ENCODE results near the gene TADA2A.

Gene TADA2A

DNA sequence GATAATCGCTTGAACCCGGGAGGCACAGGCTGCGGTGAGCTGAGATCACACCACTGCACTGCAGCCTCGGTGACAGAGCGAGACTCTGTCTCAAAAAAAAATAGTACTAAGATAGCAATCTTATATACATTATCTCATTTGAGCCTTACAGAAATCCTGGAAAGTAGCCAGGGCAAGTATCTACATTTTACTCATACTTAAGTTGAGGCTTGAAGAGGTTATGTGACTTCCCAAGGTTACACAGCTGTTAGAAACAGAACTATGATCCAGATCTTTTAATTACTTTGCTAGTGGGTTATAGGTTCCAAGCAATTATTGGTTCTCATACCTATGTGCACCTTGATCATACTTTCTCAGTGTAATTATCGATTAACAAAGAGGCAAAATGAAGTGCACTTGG, 15.5 kb upstream of the TADA2A start:
- TF ChIP-seq, protein P1, sequence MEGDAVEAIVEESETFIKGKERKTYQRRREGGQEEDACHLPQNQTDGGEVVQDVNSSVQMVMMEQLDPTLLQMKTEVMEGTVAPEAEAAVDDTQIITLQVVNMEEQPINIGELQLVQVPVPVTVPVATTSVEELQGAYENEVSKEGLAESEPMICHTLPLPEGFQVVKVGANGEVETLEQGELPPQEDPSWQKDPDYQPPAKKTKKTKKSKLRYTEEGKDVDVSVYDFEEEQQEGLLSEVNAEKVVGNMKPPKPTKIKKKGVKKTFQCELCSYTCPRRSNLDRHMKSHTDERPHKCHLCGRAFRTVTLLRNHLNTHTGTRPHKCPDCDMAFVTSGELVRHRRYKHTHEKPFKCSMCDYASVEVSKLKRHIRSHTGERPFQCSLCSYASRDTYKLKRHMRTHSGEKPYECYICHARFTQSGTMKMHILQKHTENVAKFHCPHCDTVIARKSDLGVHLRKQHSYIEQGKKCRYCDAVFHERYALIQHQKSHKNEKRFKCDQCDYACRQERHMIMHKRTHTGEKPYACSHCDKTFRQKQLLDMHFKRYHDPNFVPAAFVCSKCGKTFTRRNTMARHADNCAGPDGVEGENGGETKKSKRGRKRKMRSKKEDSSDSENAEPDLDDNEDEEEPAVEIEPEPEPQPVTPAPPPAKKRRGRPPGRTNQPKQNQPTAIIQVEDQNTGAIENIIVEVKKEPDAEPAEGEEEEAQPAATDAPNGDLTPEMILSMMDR (conservative IDR thresholded peaks at IDR 0.05; ENCODE audit: low read length): no peak
- TF ChIP-seq EZH2phosphoT487 (IDR thresholded peaks at IDR 0.05; ENCODE audit: borderline replicate concordance): no peak
- no peaks in the 10 kb centered on the region for H3K4me1 ChIP-seq (ENCODE audit: insufficient read depth, low read length, poor library complexity, severe bottlenecking)
- no peaks in the 10 kb centered on the region for H3F3A ChIP-seq (ENCODE audit: low read depth)
- H3K79me2 ChIP-seq (ENCODE audit: insufficient read depth, low read length): no peaks in the 10 kb centered on the region
- H3K4me3 ChIP-seq (ENCODE audit: low read length, poor library complexity, severe bottlenecking): no peak overlapping the region
- H3K9me2 ChIP-seq (replicated peaks; ENCODE audit: low read depth, low read length): no peaks in the 10 kb centered on the region
- no peak overlapping the region for H3K9ac ChIP-seq (ENCODE audit: low read depth, low read length, poor library complexity, severe bottlenecking)
- no peak overlapping the region for H3K4me2 ChIP-seq (ENCODE audit: low read depth, low read length, poor library complexity, severe bottlenecking)
- H4K20me1 ChIP-seq (ENCODE audit: insufficient read depth, low read length, poor library complexity, severe bottlenecking): no peaks in the 10 kb centered on the region
- H3K36me3 ChIP-seq (ENCODE audit: insufficient read depth, low read length): no peaks in the 10 kb centered on the region
- no peaks in the 10 kb centered on the region for H3K9me3 ChIP-seq (ENCODE audit: insufficient read depth, low read depth, low read length)
- H3K27me3 ChIP-seq (ENCODE audit: insufficient read depth, low read length, poor library complexity, severe bottlenecking): no peaks in the 10 kb centered on the region
- peak overlapping the region; percentile 35; the same call in 1 of the 2 replicates for H2AFZ ChIP-seq (ENCODE audit: low read length)

DNA sequence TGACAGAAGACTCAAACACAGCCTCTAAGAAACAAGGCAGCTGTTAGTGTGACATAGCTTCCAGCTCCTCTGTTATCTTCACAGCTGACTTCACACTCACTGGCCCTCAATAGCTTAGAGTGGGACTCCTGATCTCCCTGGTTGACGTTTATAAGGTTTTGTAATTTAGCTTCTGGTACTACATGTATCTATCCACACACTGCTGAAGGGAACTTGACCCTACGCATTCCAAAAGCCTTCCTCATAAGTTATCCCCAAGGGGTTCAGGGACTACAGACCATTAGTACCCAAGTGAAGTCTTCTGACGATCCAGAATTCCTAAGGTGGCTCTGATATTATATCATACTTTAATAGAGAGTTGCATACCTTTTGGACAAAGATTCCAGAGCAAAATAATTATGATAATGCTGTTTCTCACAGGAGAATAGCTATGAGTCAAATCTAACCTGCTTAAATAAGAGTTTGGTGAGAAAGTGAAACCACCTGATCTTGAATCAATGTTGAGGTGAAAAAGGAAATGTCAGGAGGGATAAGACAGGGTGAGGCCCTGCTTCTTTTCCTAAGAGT, 14.6 kb upstream of the TADA2A start:
- peak overlapping the region; percentile 33 for H3K4me2 ChIP-seq (ENCODE audit: low read depth, low read length, poor library complexity, severe bottlenecking)
- no peaks in the 10 kb centered on the region for H3K27me3 ChIP-seq (ENCODE audit: insufficient read depth, low read length, poor library complexity, severe bottlenecking)
- no peak overlapping the region for H3K4me3 ChIP-seq (ENCODE audit: low read length, poor library complexity, severe bottlenecking)
- TF ChIP-seq, protein P1 (conservative IDR thresholded peaks at IDR 0.05; ENCODE audit: low read length): no peak
- no peak for TF ChIP-seq EZH2phosphoT487 (IDR thresholded peaks at IDR 0.05; ENCODE audit: borderline replicate concordance)
- H3K9ac ChIP-seq (ENCODE audit: low read depth, low read length, poor library complexity, severe bottlenecking): no peak overlapping the region
- H4K20me1 ChIP-seq (ENCODE audit: insufficient read depth, low read length, poor library complexity, severe bottlenecking): no peaks in the 10 kb centered on the region
- no peaks in the 10 kb centered on the region for H3K36me3 ChIP-seq (ENCODE audit: insufficient read depth, low read length)
- no peaks in the 10 kb centered on the region for H3F3A ChIP-seq (ENCODE audit: low read depth)
- H3K9me3 ChIP-seq (ENCODE audit: insufficient read depth, low read depth, low read length): no peaks in the 10 kb centered on the region
- no peaks in the 10 kb centered on the region for H3K79me2 ChIP-seq (ENCODE audit: insufficient read depth, low read length)
- H3K4me1 ChIP-seq (ENCODE audit: insufficient read depth, low read length, poor library complexity, severe bottlenecking): no peaks in the 10 kb centered on the region
- H3K9me2 ChIP-seq (replicated peaks; ENCODE audit: low read depth, low read length): no peaks in the 10 kb centered on the region
- peak overlapping the region; percentile 35 for H2AFZ ChIP-seq (ENCODE audit: low read length)

DNA sequence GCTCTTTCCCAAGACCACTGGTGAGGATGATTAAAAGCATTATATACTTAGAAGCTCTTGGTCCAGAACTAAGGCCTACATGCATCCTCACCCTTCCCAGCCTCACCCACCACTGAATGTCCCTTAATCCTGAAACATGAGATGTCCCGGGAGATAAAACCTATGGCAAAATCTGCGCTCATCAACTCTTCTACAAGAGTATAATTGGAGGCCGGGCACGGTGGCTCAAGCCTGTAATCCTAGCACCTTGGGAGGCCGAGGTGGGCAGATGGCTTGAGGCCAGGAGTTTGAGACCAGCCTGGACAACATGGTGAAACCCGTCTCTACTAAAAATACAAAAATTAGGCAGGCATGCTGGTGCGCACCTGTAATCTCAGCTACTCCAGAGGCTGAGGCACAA, 13.3 kb upstream of the TADA2A start:
- TF ChIP-seq EZH2phosphoT487 (IDR thresholded peaks at IDR 0.05; ENCODE audit: borderline replicate concordance): no peak
- TF ChIP-seq, protein P1 (conservative IDR thresholded peaks at IDR 0.05; ENCODE audit: low read length): no peak
- no peaks in the 10 kb centered on the region for H3K9me3 ChIP-seq (ENCODE audit: insufficient read depth, low read depth, low read length)
- H3K4me1 ChIP-seq (ENCODE audit: insufficient read depth, low read length, poor library complexity, severe bottlenecking): no peaks in the 10 kb centered on the region
- no peaks in the 10 kb centered on the region for H3K27me3 ChIP-seq (ENCODE audit: insufficient read depth, low read length, poor library complexity, severe bottlenecking)
- H3K9ac ChIP-seq (ENCODE audit: low read depth, low read length, poor library complexity, severe bottlenecking): no peak overlapping the region
- H3K4me2 ChIP-seq (ENCODE audit: low read depth, low read length, poor library complexity, severe bottlenecking): no peak overlapping the region
- no peaks in the 10 kb centered on the region for H3F3A ChIP-seq (ENCODE audit: low read depth)
- H3K36me3 ChIP-seq (ENCODE audit: insufficient read depth, low read length): no peaks in the 10 kb centered on the region
- H3K79me2 ChIP-seq (ENCODE audit: insufficient read depth, low read length): no peaks in the 10 kb centered on the region
- no peak overlapping the region for H3K4me3 ChIP-seq (ENCODE audit: low read length, poor library complexity, severe bottlenecking)
- H2AFZ ChIP-seq (ENCODE audit: low read length): no peak overlapping the region
- no peaks in the 10 kb centered on the region for H3K9me2 ChIP-seq (replicated peaks; ENCODE audit: low read depth, low read length)
- H4K20me1 ChIP-seq (ENCODE audit: insufficient read depth, low read length, poor library complexity, severe bottlenecking): no peaks in the 10 kb centered on the region

Data from Loucy (cell line).